ENCODE data around the gene PRKG1.

GRCh38 chr10:51034769-51035168, 39.5 kb upstream of the PRKG1 start:
- TF ChIP-seq CTCF (conservative IDR thresholded peaks at IDR 0.05 in 1 of 2, IDR thresholded peaks at IDR 0.05 in 1 of 2; ENCODE audit: low read depth in 1 of 2, low read length in 2 of 2): no peak
- no peak for TF ChIP-seq EZH2 (IDR thresholded peaks at IDR 0.05; ENCODE audit: low read length, missing control alignments)
